ENCODE results near the gene LTBR.

The LTBR gene

GRCh38 chr12:6378709-6379472 is 5.1 kb upstream of the LTBR start:
- Histone ChIP-seq H3K27me3 (ENCODE audit: control insufficient read depth in 1 of 2, insufficient read depth in 2 of 2, low read length in 2 of 2) (no peaks in the 10 kb centered on the region), H3K9ac (ENCODE audit: low read length in 2 of 2) (no peak overlapping the region), H3K36me3 (ENCODE audit: control insufficient read depth in 2 of 2, insufficient read depth in 2 of 2, low read length in 2 of 2) (no peaks in the 10 kb centered on the region), H3K4me3 (ENCODE audit: low read length in 2 of 2) (no peak overlapping the region), H3K9me3 (ENCODE audit: control insufficient read depth in 2 of 2, low read length in 2 of 2) (no peaks in the 10 kb centered on the region), H3K4me1 (ENCODE audit: control insufficient read depth, insufficient read depth, low read length) (peaks cover 49% of the 10 kb centered on the region), H3K27ac (ENCODE audit: low read length) (no peak overlapping the region)

GRCh38 chr12:6380141-6381121 is 3.5 kb upstream of the LTBR start:
- Histone ChIP-seq H3K4me3 (ENCODE audit: low read length in 2 of 2) (no peak overlapping the region), H3K9me3 (ENCODE audit: control insufficient read depth in 2 of 2, low read length in 2 of 2) (no peaks in the 10 kb centered on the region), H3K36me3 (ENCODE audit: control insufficient read depth in 2 of 2, insufficient read depth in 2 of 2, low read length in 2 of 2) (peaks cover 0 to 3% of the 10 kb centered on the region in 2 donors), H3K4me1 (ENCODE audit: control insufficient read depth, insufficient read depth, low read length) (peaks cover 63% of the 10 kb centered on the region), H3K9ac (ENCODE audit: low read length in 2 of 2) (no peak overlapping the region), H3K27ac (ENCODE audit: low read length) (no peak overlapping the region), H3K27me3 (ENCODE audit: control insufficient read depth in 1 of 2, insufficient read depth in 2 of 2, low read length in 2 of 2) (no peaks in the 10 kb centered on the region)

GRCh38 chr12:6382371-6382770 is 1.6 kb upstream of the LTBR start:
- Histone ChIP-seq H3K27me3 (ENCODE audit: control insufficient read depth in 1 of 2, insufficient read depth in 2 of 2, low read length in 2 of 2) (no peaks in the 10 kb centered on the region), H3K4me1 (ENCODE audit: control insufficient read depth, insufficient read depth, low read length) (peaks cover 57% of the 10 kb centered on the region), H3K27ac (ENCODE audit: low read length) (peak overlapping the region; percentile 94), H3K36me3 (ENCODE audit: control insufficient read depth in 2 of 2, insufficient read depth in 2 of 2, low read length in 2 of 2) (peaks cover 15% of the 10 kb centered on the region in 2 donors), H3K4me3 (ENCODE audit: low read length in 2 of 2) (no peak overlapping the region), H3K9me3 (ENCODE audit: control insufficient read depth in 2 of 2, low read length in 2 of 2) (no peaks in the 10 kb centered on the region), H3K9ac (ENCODE audit: low read length in 2 of 2) (peak overlapping the region in 1 of 2 donors; percentile 95)

GRCh38 chr12:6382982-6383381 is 980 bp upstream of the LTBR start:
- H3K9me3 ChIP-seq (ENCODE audit: control insufficient read depth in 2 of 2, low read length in 2 of 2) = no peaks in the 10 kb centered on the region
- H3K27me3 ChIP-seq (ENCODE audit: control insufficient read depth in 1 of 2, insufficient read depth in 2 of 2, low read length in 2 of 2) = no peaks in the 10 kb centered on the region
- H3K4me1 ChIP-seq (ENCODE audit: control insufficient read depth, insufficient read depth, low read length) = peaks cover 54% of the 10 kb centered on the region
- peak overlapping the region; percentile 89 to 95 for H3K9ac ChIP-seq (ENCODE audit: low read length in 2 of 2)
- H3K36me3 ChIP-seq (ENCODE audit: control insufficient read depth in 2 of 2, insufficient read depth in 2 of 2, low read length in 2 of 2) = peaks cover 21% of the 10 kb centered on the region in 2 donors
- peak overlapping the region; percentile 94 for H3K27ac ChIP-seq (ENCODE audit: low read length)
- peak overlapping the region; percentile 27 to 90 for H3K4me3 ChIP-seq (ENCODE audit: low read length in 2 of 2)

- Histone ChIP-seq H3K36me3 (ENCODE audit: control insufficient read depth in 2 of 2, insufficient read depth in 2 of 2, low read length in 2 of 2) (peaks cover 32 to 33% of the 10 kb centered on the region in 2 donors), H3K9ac (ENCODE audit: low read length in 2 of 2) (peak overlapping the region; percentile 94 to 95), H3K4me1 (ENCODE audit: control insufficient read depth, insufficient read depth, low read length) (peaks cover 48% of the 10 kb centered on the region), H3K27ac (ENCODE audit: low read length) (peak overlapping the region; percentile 94), H3K27me3 (ENCODE audit: control insufficient read depth in 1 of 2, insufficient read depth in 2 of 2, low read length in 2 of 2) (no peaks in the 10 kb centered on the region), H3K4me3 (ENCODE audit: low read length in 2 of 2) (peak overlapping the region; percentile 90 to 92), H3K9me3 (ENCODE audit: control insufficient read depth in 2 of 2, low read length in 2 of 2) (no peaks in the 10 kb centered on the region)
Observed at GRCh38 chr12:6384499-6385436, 806 bp downstream of the LTBR start.

- no peak overlapping the region for H3K27ac ChIP-seq (ENCODE audit: low read length)
- no peaks in the 10 kb centered on the region for H3K9me3 ChIP-seq (ENCODE audit: control insufficient read depth in 2 of 2, low read length in 2 of 2)
- H3K27me3 ChIP-seq (ENCODE audit: control insufficient read depth in 1 of 2, insufficient read depth in 2 of 2, low read length in 2 of 2) = no peaks in the 10 kb centered on the region
- H3K9ac ChIP-seq (ENCODE audit: low read length in 2 of 2) = no peak overlapping the region
- peaks cover 35 to 40% of the 10 kb centered on the region in 2 donors for H3K36me3 ChIP-seq (ENCODE audit: control insufficient read depth in 2 of 2, insufficient read depth in 2 of 2, low read length in 2 of 2)
- H3K4me3 ChIP-seq (ENCODE audit: low read length in 2 of 2) = no peak overlapping the region
- peaks cover 53% of the 10 kb centered on the region for H3K4me1 ChIP-seq (ENCODE audit: control insufficient read depth, insufficient read depth, low read length)
Observed at GRCh38 chr12:6386038-6386437, 2.1 kb downstream of the LTBR start.

GRCh38 chr12:6386491-6386890 is 2.5 kb downstream of the LTBR start:
- Histone ChIP-seq H3K9me3 (ENCODE audit: control insufficient read depth in 2 of 2, low read length in 2 of 2) (no peaks in the 10 kb centered on the region), H3K4me1 (ENCODE audit: control insufficient read depth, insufficient read depth, low read length) (peaks cover 55% of the 10 kb centered on the region), H3K27me3 (ENCODE audit: control insufficient read depth in 1 of 2, insufficient read depth in 2 of 2, low read length in 2 of 2) (no peaks in the 10 kb centered on the region), H3K27ac (ENCODE audit: low read length) (no peak overlapping the region), H3K9ac (ENCODE audit: low read length in 2 of 2) (peak overlapping the region; percentile 7 to 32), H3K36me3 (ENCODE audit: control insufficient read depth in 2 of 2, insufficient read depth in 2 of 2, low read length in 2 of 2) (peaks cover 38 to 40% of the 10 kb centered on the region in 2 donors), H3K4me3 (ENCODE audit: low read length in 2 of 2) (no peak overlapping the region)

- H3K9me3 ChIP-seq (ENCODE audit: control insufficient read depth in 2 of 2, low read length in 2 of 2) = no peaks in the 10 kb centered on the region
- H3K27me3 ChIP-seq (ENCODE audit: control insufficient read depth in 1 of 2, insufficient read depth in 2 of 2, low read length in 2 of 2) = no peaks in the 10 kb centered on the region
- H3K9ac ChIP-seq (ENCODE audit: low read length in 2 of 2) = peak overlapping the region in 1 of 2 donors; percentile 6
- peak overlapping the region; percentile 41 for H3K27ac ChIP-seq (ENCODE audit: low read length)
- H3K4me3 ChIP-seq (ENCODE audit: low read length in 2 of 2) = no peak overlapping the region
- peaks cover 38 to 43% of the 10 kb centered on the region in 2 donors for H3K36me3 ChIP-seq (ENCODE audit: control insufficient read depth in 2 of 2, insufficient read depth in 2 of 2, low read length in 2 of 2)
- peaks cover 61% of the 10 kb centered on the region for H3K4me1 ChIP-seq (ENCODE audit: control insufficient read depth, insufficient read depth, low read length)
Observed at GRCh38 chr12:6387541-6387940, 3.6 kb downstream of the LTBR start.

GRCh38 chr12:6390084-6390799 is 6.3 kb downstream of the LTBR start:
- Histone ChIP-seq H3K4me3 (ENCODE audit: low read length in 2 of 2) (no peak overlapping the region), H3K9me3 (ENCODE audit: control insufficient read depth in 2 of 2, low read length in 2 of 2) (no peaks in the 10 kb centered on the region), H3K9ac (ENCODE audit: low read length in 2 of 2) (no peak overlapping the region), H3K27me3 (ENCODE audit: control insufficient read depth in 1 of 2, insufficient read depth in 2 of 2, low read length in 2 of 2) (no peaks in the 10 kb centered on the region), H3K27ac (ENCODE audit: low read length) (peak overlapping the region; percentile 58), H3K4me1 (ENCODE audit: control insufficient read depth, insufficient read depth, low read length) (peaks cover 44% of the 10 kb centered on the region), H3K36me3 (ENCODE audit: control insufficient read depth in 2 of 2, insufficient read depth in 2 of 2, low read length in 2 of 2) (peaks cover 40 to 42% of the 10 kb centered on the region in 2 donors)

Data from stomach smooth muscle (tissue), 2 donors.